ENCODE measurements around the gene RAB8B.

Gene RAB8B

DNA sequence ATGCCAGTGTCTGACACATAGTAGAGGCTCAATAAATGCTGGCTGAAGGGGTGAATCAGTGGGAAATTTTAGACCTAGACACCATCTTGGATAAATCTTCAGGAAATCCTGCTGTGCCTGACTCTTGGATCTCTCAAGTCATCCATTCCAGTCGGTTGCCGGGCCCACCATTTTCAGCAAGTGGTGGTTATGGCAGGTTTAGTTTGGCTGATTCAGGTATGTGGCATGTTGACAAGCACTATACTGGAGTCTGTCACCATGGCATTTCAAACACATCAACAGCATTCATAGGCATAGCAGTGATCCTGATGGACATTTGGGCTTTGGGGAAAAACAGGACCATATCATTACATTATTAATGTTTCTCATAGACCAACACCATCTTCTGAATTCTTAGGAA, 62.3 kb downstream of the RAB8B start:
- no peak overlapping the region for H3K4me3 ChIP-seq (ENCODE audit: low read depth, low read length)
- TF ChIP-seq, protein P1, sequence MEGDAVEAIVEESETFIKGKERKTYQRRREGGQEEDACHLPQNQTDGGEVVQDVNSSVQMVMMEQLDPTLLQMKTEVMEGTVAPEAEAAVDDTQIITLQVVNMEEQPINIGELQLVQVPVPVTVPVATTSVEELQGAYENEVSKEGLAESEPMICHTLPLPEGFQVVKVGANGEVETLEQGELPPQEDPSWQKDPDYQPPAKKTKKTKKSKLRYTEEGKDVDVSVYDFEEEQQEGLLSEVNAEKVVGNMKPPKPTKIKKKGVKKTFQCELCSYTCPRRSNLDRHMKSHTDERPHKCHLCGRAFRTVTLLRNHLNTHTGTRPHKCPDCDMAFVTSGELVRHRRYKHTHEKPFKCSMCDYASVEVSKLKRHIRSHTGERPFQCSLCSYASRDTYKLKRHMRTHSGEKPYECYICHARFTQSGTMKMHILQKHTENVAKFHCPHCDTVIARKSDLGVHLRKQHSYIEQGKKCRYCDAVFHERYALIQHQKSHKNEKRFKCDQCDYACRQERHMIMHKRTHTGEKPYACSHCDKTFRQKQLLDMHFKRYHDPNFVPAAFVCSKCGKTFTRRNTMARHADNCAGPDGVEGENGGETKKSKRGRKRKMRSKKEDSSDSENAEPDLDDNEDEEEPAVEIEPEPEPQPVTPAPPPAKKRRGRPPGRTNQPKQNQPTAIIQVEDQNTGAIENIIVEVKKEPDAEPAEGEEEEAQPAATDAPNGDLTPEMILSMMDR (IDR thresholded peaks at IDR 0.05; ENCODE audit: low read depth, low read length), result no peak
- no peak for TF ChIP-seq POLR2A (IDR thresholded peaks at IDR 0.05; ENCODE audit: extremely low read depth, insufficient read length)
- no peak for TF ChIP-seq MAX (IDR thresholded peaks at IDR 0.05; ENCODE audit: low read depth, low read length)
- no peak for TF ChIP-seq MYC (IDR thresholded peaks at IDR 0.05; ENCODE audit: low read depth, low read length)
- DNase-seq (ENCODE audit: low read depth), result no peak

- no peak for DNase-seq (ENCODE audit: low read depth)
- TF ChIP-seq, protein P1 (IDR thresholded peaks at IDR 0.05; ENCODE audit: low read depth, low read length), result no peak
- TF ChIP-seq MYC (IDR thresholded peaks at IDR 0.05; ENCODE audit: low read depth, low read length), result no peak
- no peak for TF ChIP-seq MAX (IDR thresholded peaks at IDR 0.05; ENCODE audit: low read depth, low read length)
- no peak overlapping the region for H3K4me3 ChIP-seq (ENCODE audit: low read depth, low read length)
Measured at GRCh38 chr15:63252292-63252691, 62.9 kb downstream of the RAB8B start.

GRCh38 chr15:63254991-63255390, 65.6 kb downstream of the RAB8B start:
- no peak for DNase-seq (ENCODE audit: low read depth)
- no peak overlapping the region for H3K4me3 ChIP-seq (ENCODE audit: low read depth, low read length)
- no peak for TF ChIP-seq MYC (IDR thresholded peaks at IDR 0.05; ENCODE audit: low read depth, low read length)
- no peak for TF ChIP-seq POLR2A (IDR thresholded peaks at IDR 0.05; ENCODE audit: extremely low read depth, insufficient read length)
- TF ChIP-seq, protein P1 (IDR thresholded peaks at IDR 0.05; ENCODE audit: low read depth, low read length), result no peak
- no peak for TF ChIP-seq MAX (IDR thresholded peaks at IDR 0.05; ENCODE audit: low read depth, low read length)

DNA sequence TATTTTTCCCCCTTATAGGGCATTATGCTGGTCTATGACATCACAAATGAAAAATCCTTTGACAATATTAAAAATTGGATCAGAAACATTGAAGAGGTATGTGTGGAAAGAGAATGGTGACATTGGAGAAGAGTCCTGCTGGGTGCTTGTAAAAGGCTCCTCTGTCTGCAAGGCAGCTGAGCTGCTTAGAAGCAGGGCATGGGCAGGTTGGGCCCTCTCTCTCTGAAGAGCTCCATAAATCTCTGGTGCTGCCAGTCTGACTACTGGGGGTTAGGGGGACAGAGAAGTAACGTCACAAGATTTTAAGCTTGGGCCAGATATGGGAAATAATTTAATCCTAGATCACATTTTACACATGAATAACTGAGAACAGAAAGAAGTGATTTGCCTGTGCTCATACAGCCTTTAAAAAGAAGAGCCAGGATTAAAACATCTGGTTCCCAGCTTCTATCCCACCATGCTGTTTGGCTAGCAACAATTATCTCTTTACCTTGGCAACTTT, 66.1 kb downstream of the RAB8B start:
- TF ChIP-seq, protein P1 (IDR thresholded peaks at IDR 0.05; ENCODE audit: low read depth, low read length), result no peak
- TF ChIP-seq POLR2A (IDR thresholded peaks at IDR 0.05; ENCODE audit: extremely low read depth, insufficient read length), result no peak
- TF ChIP-seq MAX (IDR thresholded peaks at IDR 0.05; ENCODE audit: low read depth, low read length), result no peak
- TF ChIP-seq MYC (IDR thresholded peaks at IDR 0.05; ENCODE audit: low read depth, low read length), result no peak
- no peak for DNase-seq (ENCODE audit: low read depth)
- H3K4me3 ChIP-seq (ENCODE audit: low read depth, low read length), result no peak overlapping the region

- no peak overlapping the region for H3K4me3 ChIP-seq (ENCODE audit: low read depth, low read length)
- TF ChIP-seq MAX (IDR thresholded peaks at IDR 0.05; ENCODE audit: low read depth, low read length) (no peak), POLR2A (IDR thresholded peaks at IDR 0.05; ENCODE audit: extremely low read depth, insufficient read length) (no peak), MYC (IDR thresholded peaks at IDR 0.05; ENCODE audit: low read depth, low read length) (no peak)
- TF ChIP-seq, protein P1 (IDR thresholded peaks at IDR 0.05; ENCODE audit: low read depth, low read length), result no peak
- no peak for DNase-seq (ENCODE audit: low read depth)
Measured at GRCh38 chr15:63256433-63257274, 67.2 kb downstream of the RAB8B start.

All from NB4 (cell line).